ENCODE results near the gene BRPF1.

GRCh38 chr3:9791127-9791526, 59.6 kb downstream of the BRPF1 start:
- TF ChIP-seq EP300 (IDR thresholded peaks at IDR 0.05; ENCODE audit: borderline replicate concordance): no peak
- no peak for TF ChIP-seq FOXM1 (IDR thresholded peaks at IDR 0.05; ENCODE audit: borderline replicate concordance, low read depth)
- no peak for TF ChIP-seq RAD21 (IDR thresholded peaks at IDR 0.05; ENCODE audit: low read depth)
- TF ChIP-seq, protein P1, sequence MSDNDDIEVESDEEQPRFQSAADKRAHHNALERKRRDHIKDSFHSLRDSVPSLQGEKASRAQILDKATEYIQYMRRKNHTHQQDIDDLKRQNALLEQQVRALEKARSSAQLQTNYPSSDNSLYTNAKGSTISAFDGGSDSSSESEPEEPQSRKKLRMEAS (IDR thresholded peaks at IDR 0.05): no peak
- TF ChIP-seq REST (IDR thresholded peaks at IDR 0.05; ENCODE audit: low read depth): no peak
- no peak for TF ChIP-seq TCF12 (IDR thresholded peaks at IDR 0.05; ENCODE audit: low read depth)
- no peak for TF ChIP-seq TEAD4 (IDR thresholded peaks at IDR 0.05)
- TF ChIP-seq, protein P2, sequence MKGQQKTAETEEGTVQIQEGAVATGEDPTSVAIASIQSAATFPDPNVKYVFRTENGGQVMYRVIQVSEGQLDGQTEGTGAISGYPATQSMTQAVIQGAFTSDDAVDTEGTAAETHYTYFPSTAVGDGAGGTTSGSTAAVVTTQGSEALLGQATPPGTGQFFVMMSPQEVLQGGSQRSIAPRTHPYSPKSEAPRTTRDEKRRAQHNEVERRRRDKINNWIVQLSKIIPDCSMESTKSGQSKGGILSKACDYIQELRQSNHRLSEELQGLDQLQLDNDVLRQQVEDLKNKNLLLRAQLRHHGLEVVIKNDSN (IDR thresholded peaks at IDR 0.05): no peak
- TF ChIP-seq CEBPB (IDR thresholded peaks at IDR 0.05): no peak
- TF ChIP-seq ZBTB7A (IDR thresholded peaks at IDR 0.05; ENCODE audit: low read depth): no peak
- no peak for TF ChIP-seq EGR1 (IDR thresholded peaks at IDR 0.05)
- no peak for TF ChIP-seq TAF1 (IDR thresholded peaks at IDR 0.05; ENCODE audit: low read depth)

All from Ishikawa (cell line).